ENCODE measurements around the gene DDX50. TPM values are rescaled to one million over a fixed set of nuclear protein-coding genes. Genes with fewer than 3 reads are reported as not detected.

The DDX50 gene
- total and polyA plus RNA-seq, 2 experiments from 2014 or later = 43.6 to 49.0 TPM

DNA sequence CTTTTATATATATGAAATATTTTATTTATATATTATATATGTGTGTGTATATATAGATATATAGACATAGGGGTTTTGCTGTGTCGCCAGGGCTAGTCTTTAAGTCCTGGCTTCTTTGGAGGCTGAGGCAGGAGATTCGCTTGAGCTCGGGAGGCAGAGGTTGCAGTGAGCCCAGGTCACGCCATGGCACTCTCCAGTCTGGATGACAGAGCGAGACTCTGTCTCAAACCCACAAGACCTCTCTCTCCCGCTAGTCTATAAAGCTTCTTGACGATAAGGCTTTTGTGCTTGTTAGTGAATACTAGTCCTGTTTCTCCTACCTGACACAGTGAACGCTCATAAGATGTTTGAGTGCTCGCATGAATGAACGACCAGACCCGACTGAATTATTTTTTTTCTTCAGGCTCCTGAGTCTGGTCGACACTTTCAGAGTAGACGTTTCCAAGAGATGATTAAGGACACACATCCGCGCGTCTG is 54.3 kb downstream of the DDX50 start:
- 4 to 5% methylated on average over 16 of the region's 16 CpGs for WGBS, 2 experiments (ENCODE audit: low coverage in 1 of 2, low lambda C conversion rate in 2 of 2, missing lambda C conversion rate in 2 of 2)
- Histone ChIP-seq H3K27ac (peak overlapping the region; percentile 88), H3F3A (ENCODE audit: insufficient read depth) (peaks cover 37% of the 10 kb centered on the region), H3K36me3 (ENCODE audit: low read depth) (peaks cover 5% of the 10 kb centered on the region; the same call in 1 of the 2 replicates), H3K4me2 (ENCODE audit: unreplicated experiment) (peak overlapping the region; percentile 99), H3K9ac (peak overlapping the region; percentile 92), H3K79me2 (ENCODE audit: insufficient read depth) (peaks cover 40% of the 10 kb centered on the region), H3K4me3 (peak overlapping the region; percentile 82), H3K9me3 (ENCODE audit: low read depth) (no peaks in the 10 kb centered on the region), H3K4me1 (ENCODE audit: insufficient read depth) (peaks cover 15% of the 10 kb centered on the region), H3K9me2 (ENCODE audit: insufficient read depth) (no peaks in the 10 kb centered on the region), H3K27me3 (replicated peaks; ENCODE audit: insufficient read depth) (no peaks in the 10 kb centered on the region), H4K20me1 (ENCODE audit: insufficient read depth) (no peaks in the 10 kb centered on the region), H2AFZ (peak overlapping the region; percentile 86)
- DNase-seq = peak; percentile 66
- in situ Hi-C loops (cut with MboI) = no loop called here
- TF ChIP-seq EZH2 (IDR thresholded peaks at IDR 0.05; ENCODE audit: insufficient read depth, poor library complexity, severe bottlenecking) = no peak
- TF ChIP-seq EZH2phosphoT487 (IDR thresholded peaks at IDR 0.05; ENCODE audit: insufficient read depth, low read depth) = no peak

DNA sequence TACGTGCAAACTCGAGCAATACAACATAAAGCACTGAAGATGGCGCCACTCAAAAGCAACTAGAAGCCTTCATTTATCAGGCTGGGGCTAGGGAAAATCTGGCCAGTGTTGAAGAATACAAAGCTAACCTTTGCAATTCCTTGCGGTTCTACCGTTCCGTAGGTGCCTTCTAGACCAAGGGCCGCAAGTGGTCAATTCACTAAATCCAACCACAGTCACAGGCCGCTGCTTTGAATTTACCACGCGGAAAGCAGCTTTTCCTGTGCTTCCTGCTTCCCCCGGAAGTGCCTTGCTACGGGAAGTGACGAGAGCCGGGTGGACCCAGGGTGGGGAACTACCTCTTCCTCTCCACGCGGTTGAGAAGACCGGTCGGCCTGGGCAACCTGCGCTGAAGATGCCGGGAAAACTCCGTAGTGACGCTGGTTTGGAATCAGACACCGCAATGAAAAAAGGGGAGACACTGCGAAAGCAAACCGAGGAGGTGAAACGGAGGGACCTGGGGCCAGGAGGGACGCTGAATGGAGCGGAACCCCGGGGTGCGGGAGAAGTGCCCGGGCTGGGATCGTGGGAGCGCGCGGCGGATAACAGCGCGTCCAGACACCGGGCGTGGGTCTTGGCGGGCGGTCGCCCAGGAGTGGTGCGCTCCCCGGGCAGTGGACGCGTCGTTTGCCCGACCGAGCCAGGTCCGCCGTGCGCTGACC is 54.9 kb downstream of the DDX50 start, which contains the start of gene DDX21:
Gene DDX21 (plus strand): TSS at position 339 of the 701 bp plus-strand sequence. CDS start 56 bp downstream, at position 395.
- peak within 1 kb of the TSS; percentile 88 for H3K27ac ChIP-seq
- peaks cover 37% of the 10 kb centered on the region for H3F3A ChIP-seq (ENCODE audit: insufficient read depth)
- H4K20me1 ChIP-seq (ENCODE audit: insufficient read depth) = no peaks in the 10 kb centered on the region
- peak; percentile 97 for DNase-seq
- peaks cover 11% of the 10 kb centered on the region for H3K36me3 ChIP-seq (ENCODE audit: low read depth)
- H3K27me3 ChIP-seq (replicated peaks; ENCODE audit: insufficient read depth) = no peaks in the 10 kb centered on the region
- no peaks in the 10 kb centered on the region for H3K9me2 ChIP-seq (ENCODE audit: insufficient read depth)
- in situ Hi-C loops (cut with MboI) = no loop called here
- TF ChIP-seq EZH2 (IDR thresholded peaks at IDR 0.05; ENCODE audit: insufficient read depth, poor library complexity, severe bottlenecking) (no peak), EZH2phosphoT487 (IDR thresholded peaks at IDR 0.05; ENCODE audit: insufficient read depth, low read depth) (no peak)
- peaks cover 46% of the 10 kb centered on the region for H3K79me2 ChIP-seq (ENCODE audit: insufficient read depth)
- H2AFZ ChIP-seq = peak within 1 kb of the TSS; percentile 86
- 0 to 1% methylated on average over 41 to 53 of the region's 53 CpGs for WGBS, 2 experiments (ENCODE audit: low coverage in 1 of 2, low lambda C conversion rate in 2 of 2, missing lambda C conversion rate in 2 of 2)
- peak within 1 kb of the TSS; percentile 99 for H3K4me2 ChIP-seq (ENCODE audit: unreplicated experiment)
- peaks cover 15% of the 10 kb centered on the region for H3K4me1 ChIP-seq (ENCODE audit: insufficient read depth)
- H3K9me3 ChIP-seq (ENCODE audit: low read depth) = no peaks in the 10 kb centered on the region
- peak within 1 kb of the TSS; percentile 82 for H3K4me3 ChIP-seq
- H3K9ac ChIP-seq = peak within 1 kb of the TSS; percentile 92

DNA sequence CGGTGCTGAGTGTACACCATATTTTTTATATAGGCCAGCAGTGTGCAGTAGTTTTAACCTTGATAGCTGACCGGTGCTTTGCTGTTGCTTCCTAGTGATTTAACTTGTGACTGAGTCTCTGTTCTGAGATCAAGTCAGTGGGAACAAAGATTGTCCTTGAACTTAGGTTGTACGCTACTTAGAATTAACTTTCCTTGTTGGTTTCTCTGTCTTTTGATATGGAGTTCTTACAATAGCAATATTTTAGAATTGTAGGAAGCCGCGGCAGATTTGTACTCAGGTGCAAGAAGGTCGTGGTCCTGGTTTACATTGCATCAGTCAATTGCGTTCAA is 56.1 kb downstream of the DDX50 start:
- peaks cover 24% of the 10 kb centered on the region for H3K36me3 ChIP-seq (ENCODE audit: low read depth)
- TF ChIP-seq EZH2phosphoT487 (IDR thresholded peaks at IDR 0.05; ENCODE audit: insufficient read depth, low read depth) = no peak
- no peak for TF ChIP-seq EZH2 (IDR thresholded peaks at IDR 0.05; ENCODE audit: insufficient read depth, poor library complexity, severe bottlenecking)
- H4K20me1 ChIP-seq (ENCODE audit: insufficient read depth) = no peaks in the 10 kb centered on the region

DNA sequence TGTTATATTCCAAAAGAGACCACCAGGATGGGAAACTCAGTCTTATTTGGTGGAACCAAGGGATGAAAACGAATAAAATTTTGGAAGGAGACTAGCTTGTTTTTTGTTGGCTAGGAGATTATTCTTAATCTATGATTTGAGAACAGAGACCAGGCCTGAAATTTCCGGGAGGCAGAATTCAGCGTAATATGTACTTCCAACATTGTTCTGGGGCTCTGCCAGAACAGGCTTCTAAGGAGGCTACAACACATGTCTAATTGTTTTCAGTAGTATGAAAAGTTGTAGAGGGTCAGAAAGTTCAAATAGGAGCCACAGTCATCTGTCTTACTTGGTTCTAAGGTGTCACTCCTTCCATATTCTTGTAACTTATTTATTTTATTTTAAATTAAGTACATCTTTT is 56.5 kb downstream of the DDX50 start:
- H3K9ac ChIP-seq = peak overlapping the region; percentile 92
- H3K4me2 ChIP-seq (ENCODE audit: unreplicated experiment) = peak overlapping the region; percentile 99
- peaks cover 63% of the 10 kb centered on the region for H3K79me2 ChIP-seq (ENCODE audit: insufficient read depth)
- peak overlapping the region; percentile 82 for H3K4me3 ChIP-seq
- peaks cover 15% of the 10 kb centered on the region for H3K4me1 ChIP-seq (ENCODE audit: insufficient read depth)
- H4K20me1 ChIP-seq (ENCODE audit: insufficient read depth) = no peaks in the 10 kb centered on the region
- in situ Hi-C loops (cut with MboI) = no loop called here
- H2AFZ ChIP-seq = no peak overlapping the region
- peaks cover 29% of the 10 kb centered on the region for H3F3A ChIP-seq (ENCODE audit: insufficient read depth)
- H3K9me2 ChIP-seq (ENCODE audit: insufficient read depth) = no peaks in the 10 kb centered on the region
- 5 to 7% methylated on average over 3 of the region's 3 CpGs for WGBS, 2 experiments (ENCODE audit: low coverage in 1 of 2, low lambda C conversion rate in 2 of 2, missing lambda C conversion rate in 2 of 2)
- H3K36me3 ChIP-seq (ENCODE audit: low read depth) = peaks cover 28% of the 10 kb centered on the region
- H3K27me3 ChIP-seq (replicated peaks; ENCODE audit: insufficient read depth) = no peaks in the 10 kb centered on the region
- TF ChIP-seq EZH2 (IDR thresholded peaks at IDR 0.05; ENCODE audit: insufficient read depth, poor library complexity, severe bottlenecking) (no peak), EZH2phosphoT487 (IDR thresholded peaks at IDR 0.05; ENCODE audit: insufficient read depth, low read depth) (no peak)
- no peaks in the 10 kb centered on the region for H3K9me3 ChIP-seq (ENCODE audit: low read depth)
- peak overlapping the region; percentile 88 for H3K27ac ChIP-seq
- DNase-seq = peak; percentile 50

More for the DNA sequence above, 56.1 kb downstream of the DDX50 start:
- Histone ChIP-seq H3F3A (ENCODE audit: insufficient read depth) (peaks cover 33% of the 10 kb centered on the region), H3K4me1 (ENCODE audit: insufficient read depth) (peaks cover 15% of the 10 kb centered on the region), H3K9me3 (ENCODE audit: low read depth) (no peaks in the 10 kb centered on the region), H3K9me2 (ENCODE audit: insufficient read depth) (no peaks in the 10 kb centered on the region), H3K27me3 (replicated peaks; ENCODE audit: insufficient read depth) (no peaks in the 10 kb centered on the region), H3K9ac (peak overlapping the region; percentile 92), H3K4me3 (peak overlapping the region; percentile 82), H3K4me2 (ENCODE audit: unreplicated experiment) (peak overlapping the region; percentile 99), H2AFZ (peak overlapping the region; percentile 86; the same call in 1 of the 2 replicates), H3K27ac (peak overlapping the region; percentile 88), H3K79me2 (ENCODE audit: insufficient read depth) (peaks cover 59% of the 10 kb centered on the region)
- DNase-seq = no peak
- in situ Hi-C loops (cut with MboI) = no loop called here
- 47 to 56% methylated on average over 7 of the region's 7 CpGs for WGBS, 2 experiments (ENCODE audit: low coverage in 1 of 2, low lambda C conversion rate in 2 of 2, missing lambda C conversion rate in 2 of 2)
